Measurements from ENCODE around the gene NEURL1B. TPM values are rescaled to one million over a fixed set of nuclear protein-coding genes. Genes with fewer than 3 reads are reported as not detected.

NEURL1B gene
- total RNA-seq, 1 donor from 2014 or later: 9.8 TPM

GRCh38 chr5:172606156-172606785, 34.8 kb upstream of the NEURL1B start:
- Mint-ChIP-seq H3K27me3 (ENCODE audit: low read depth, unreplicated experiment) (peaks cover 24% of the 10 kb centered on the region), H3K4me1 (ENCODE audit: low read depth, unreplicated experiment) (peaks cover 3% of the 10 kb centered on the region), H3K36me3 (ENCODE audit: low read depth, unreplicated experiment) (no peaks in the 10 kb centered on the region), H3K4me3 (ENCODE audit: unreplicated experiment) (no peak overlapping the region), H3K27ac (ENCODE audit: unreplicated experiment) (no peak overlapping the region), H3K9me3 (ENCODE audit: unreplicated experiment) (peaks cover 24% of the 10 kb centered on the region)
- H3K4me1 ChIP-seq (ENCODE audit: insufficient read depth, low read length): peaks cover 5% of the 10 kb centered on the region
- no peaks in the 10 kb centered on the region for H3K79me2 ChIP-seq (ENCODE audit: insufficient read depth, low read length)
- peaks cover 10% of the 10 kb centered on the region for H3K27me3 ChIP-seq (ENCODE audit: insufficient read depth, low read length)
- TF ChIP-seq CTCF (IDR thresholded peaks at IDR 0.05; ENCODE audit: insufficient read depth, low read depth, low read length) (no peak), EZH2 (IDR thresholded peaks at IDR 0.05; ENCODE audit: insufficient read depth, low read length) (no peak)
- no peaks in the 10 kb centered on the region for H4K20me1 ChIP-seq (ENCODE audit: insufficient read depth, low read length)
- FAIRE-seq (no peak), DNase-seq (ENCODE audit: low read depth) (no peak)
- H3K36me3 ChIP-seq (ENCODE audit: insufficient read depth, low read length): no peaks in the 10 kb centered on the region
- peaks cover 3% of the 10 kb centered on the region for H3K9me3 ChIP-seq (ENCODE audit: insufficient read depth, low read depth, low read length)
- H3K4me3 ChIP-seq (ENCODE audit: insufficient read depth, low read depth, low read length): no peak overlapping the region
- no peak overlapping the region for H2AFZ ChIP-seq (ENCODE audit: low read depth, low read length)
- H3K4me2 ChIP-seq (ENCODE audit: low read length): no peak overlapping the region
- no peak overlapping the region for H3K9ac ChIP-seq (ENCODE audit: low read length)
- no peak overlapping the region for H3K27ac ChIP-seq (ENCODE audit: low read depth, low read length)

DNA sequence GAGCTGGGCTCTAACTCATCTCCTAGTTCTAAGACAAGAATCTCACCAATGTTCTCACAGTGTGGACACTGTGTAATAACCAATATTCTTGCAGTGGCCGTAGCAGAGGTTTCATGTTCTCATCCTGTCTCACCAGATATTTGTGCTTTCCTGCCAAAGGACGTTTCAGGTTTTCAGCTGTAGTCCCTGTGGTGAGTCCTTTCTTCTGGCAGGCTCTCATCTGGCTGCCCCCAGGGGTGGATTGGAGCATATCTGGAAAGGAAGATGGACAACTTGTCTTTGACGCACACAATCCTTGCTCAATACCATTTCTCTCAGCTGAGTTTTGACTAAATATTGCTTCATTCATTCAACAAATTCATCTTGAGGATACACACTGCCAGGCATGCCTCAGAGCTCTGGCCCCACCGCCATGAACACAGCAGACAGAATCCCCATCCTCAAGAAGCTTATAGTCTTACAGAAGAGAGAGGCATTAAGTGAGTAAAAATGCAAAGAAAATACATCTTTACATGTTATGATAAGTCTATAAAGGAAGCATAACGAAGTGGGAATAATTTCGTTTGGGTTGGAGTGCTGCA, 33.8 kb upstream of the NEURL1B start:
- H3K27ac Mint-ChIP-seq (ENCODE audit: unreplicated experiment): no peak overlapping the region
- no peak overlapping the region for H3K27ac ChIP-seq (ENCODE audit: low read depth, low read length)
- no peaks in the 10 kb centered on the region for H4K20me1 ChIP-seq (ENCODE audit: insufficient read depth, low read length)
- peaks cover 24% of the 10 kb centered on the region for H3K9me3 Mint-ChIP-seq (ENCODE audit: unreplicated experiment)
- no peaks in the 10 kb centered on the region for H3K79me2 ChIP-seq (ENCODE audit: insufficient read depth, low read length)
- H3K4me2 ChIP-seq (ENCODE audit: low read length): no peak overlapping the region
- H3K27me3 ChIP-seq (ENCODE audit: insufficient read depth, low read length): peaks cover 10% of the 10 kb centered on the region
- TF ChIP-seq CTCF (IDR thresholded peaks at IDR 0.05; ENCODE audit: insufficient read depth, low read depth, low read length): no peak
- TF ChIP-seq EZH2 (IDR thresholded peaks at IDR 0.05; ENCODE audit: insufficient read depth, low read length): no peak
- H3K36me3 ChIP-seq (ENCODE audit: insufficient read depth, low read length): no peaks in the 10 kb centered on the region
- peaks cover 5% of the 10 kb centered on the region for H3K4me1 ChIP-seq (ENCODE audit: insufficient read depth, low read length)
- H3K4me3 ChIP-seq (ENCODE audit: insufficient read depth, low read depth, low read length): no peak overlapping the region
- no peak overlapping the region for H3K9ac ChIP-seq (ENCODE audit: low read length)
- no peak overlapping the region for H3K4me3 Mint-ChIP-seq (ENCODE audit: unreplicated experiment)
- peaks cover 22% of the 10 kb centered on the region for H3K27me3 Mint-ChIP-seq (ENCODE audit: low read depth, unreplicated experiment)
- peaks cover 3% of the 10 kb centered on the region for H3K9me3 ChIP-seq (ENCODE audit: insufficient read depth, low read depth, low read length)
- DNase-seq (ENCODE audit: low read depth) (no peak), FAIRE-seq (no peak)
- peaks cover 3% of the 10 kb centered on the region for H3K4me1 Mint-ChIP-seq (ENCODE audit: low read depth, unreplicated experiment)
- no peaks in the 10 kb centered on the region for H3K36me3 Mint-ChIP-seq (ENCODE audit: low read depth, unreplicated experiment)
- H2AFZ ChIP-seq (ENCODE audit: low read depth, low read length): no peak overlapping the region

DNA sequence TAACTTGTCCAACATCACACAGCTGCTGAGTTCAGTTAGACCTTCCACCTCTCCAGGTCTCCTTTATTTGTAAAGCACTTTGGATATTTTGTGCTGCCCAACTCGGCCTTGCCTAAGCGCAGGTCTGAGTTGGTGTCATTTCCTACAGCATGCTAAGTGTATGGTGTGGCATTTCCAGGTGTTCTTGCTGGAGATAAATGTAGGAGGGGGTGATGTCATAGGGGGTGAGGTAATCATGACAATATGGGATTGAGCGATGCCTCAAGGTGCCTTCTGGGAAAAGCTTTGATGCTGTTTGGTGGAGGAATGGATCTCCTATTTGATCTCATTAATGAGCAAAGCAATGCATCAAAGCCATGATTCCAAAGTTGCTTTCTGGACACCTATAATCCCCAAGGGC, 32.3 kb upstream of the NEURL1B start:
- H4K20me1 ChIP-seq (ENCODE audit: insufficient read depth, low read length): no peaks in the 10 kb centered on the region
- Mint-ChIP-seq H3K27me3 (ENCODE audit: low read depth, unreplicated experiment) (peaks cover 21% of the 10 kb centered on the region), H3K4me1 (ENCODE audit: low read depth, unreplicated experiment) (no peaks in the 10 kb centered on the region), H3K36me3 (ENCODE audit: low read depth, unreplicated experiment) (no peaks in the 10 kb centered on the region), H3K9me3 (ENCODE audit: unreplicated experiment) (peaks cover 24% of the 10 kb centered on the region), H3K4me3 (ENCODE audit: unreplicated experiment) (no peak overlapping the region), H3K27ac (ENCODE audit: unreplicated experiment) (no peak overlapping the region)
- peaks cover 10% of the 10 kb centered on the region for H3K27me3 ChIP-seq (ENCODE audit: insufficient read depth, low read length)
- H3K36me3 ChIP-seq (ENCODE audit: insufficient read depth, low read length): no peaks in the 10 kb centered on the region
- no peak for TF ChIP-seq CTCF (IDR thresholded peaks at IDR 0.05; ENCODE audit: insufficient read depth, low read depth, low read length)
- no peak for TF ChIP-seq EZH2 (IDR thresholded peaks at IDR 0.05; ENCODE audit: insufficient read depth, low read length)
- no peak overlapping the region for H2AFZ ChIP-seq (ENCODE audit: low read depth, low read length)
- H3K79me2 ChIP-seq (ENCODE audit: insufficient read depth, low read length): no peaks in the 10 kb centered on the region
- H3K9me3 ChIP-seq (ENCODE audit: insufficient read depth, low read depth, low read length): peaks cover 3% of the 10 kb centered on the region
- no peak overlapping the region for H3K27ac ChIP-seq (ENCODE audit: low read depth, low read length)
- no peak overlapping the region for H3K9ac ChIP-seq (ENCODE audit: low read length)
- H3K4me2 ChIP-seq (ENCODE audit: low read length): no peak overlapping the region
- H3K4me3 ChIP-seq (ENCODE audit: insufficient read depth, low read depth, low read length): no peak overlapping the region
- DNase-seq (ENCODE audit: low read depth) (no peak), FAIRE-seq (no peak)
- no peaks in the 10 kb centered on the region for H3K4me1 ChIP-seq (ENCODE audit: insufficient read depth, low read length)
